GM12872 (cell line): ENCODE results near the gene RAB3IP.

Source experiments
- TF ChIP-seq, protein P1 (sequence below): IDR thresholded peaks from 3 replicates; pipeline ENCODE4 v1.5.1; 2011; ENCODE audit warnings: low read depth, mild to moderate bottlenecking, low read length, moderate library complexity; ENCODE audit not compliant: insufficient read depth

The RAB3IP gene

DNA sequence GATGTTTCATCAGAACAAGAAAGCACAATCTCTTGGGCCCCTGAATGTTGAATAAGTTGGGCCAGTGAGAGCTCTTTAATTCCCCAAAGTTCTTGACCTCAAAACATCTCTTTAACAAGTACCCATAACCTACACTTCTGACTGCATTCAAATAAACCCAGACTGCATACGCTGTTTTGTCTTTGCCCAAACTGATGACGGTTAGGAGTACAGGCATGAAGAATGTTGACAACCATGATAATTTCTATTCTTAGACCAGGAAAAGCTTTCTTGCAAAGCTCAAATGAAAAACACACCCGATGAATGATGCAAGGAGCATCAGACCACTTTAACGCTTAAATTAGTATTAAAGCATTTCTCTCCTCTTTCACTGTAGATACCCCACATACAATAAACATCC lies 11.7 kb upstream of the RAB3IP start:
- TF ChIP-seq, protein P1, sequence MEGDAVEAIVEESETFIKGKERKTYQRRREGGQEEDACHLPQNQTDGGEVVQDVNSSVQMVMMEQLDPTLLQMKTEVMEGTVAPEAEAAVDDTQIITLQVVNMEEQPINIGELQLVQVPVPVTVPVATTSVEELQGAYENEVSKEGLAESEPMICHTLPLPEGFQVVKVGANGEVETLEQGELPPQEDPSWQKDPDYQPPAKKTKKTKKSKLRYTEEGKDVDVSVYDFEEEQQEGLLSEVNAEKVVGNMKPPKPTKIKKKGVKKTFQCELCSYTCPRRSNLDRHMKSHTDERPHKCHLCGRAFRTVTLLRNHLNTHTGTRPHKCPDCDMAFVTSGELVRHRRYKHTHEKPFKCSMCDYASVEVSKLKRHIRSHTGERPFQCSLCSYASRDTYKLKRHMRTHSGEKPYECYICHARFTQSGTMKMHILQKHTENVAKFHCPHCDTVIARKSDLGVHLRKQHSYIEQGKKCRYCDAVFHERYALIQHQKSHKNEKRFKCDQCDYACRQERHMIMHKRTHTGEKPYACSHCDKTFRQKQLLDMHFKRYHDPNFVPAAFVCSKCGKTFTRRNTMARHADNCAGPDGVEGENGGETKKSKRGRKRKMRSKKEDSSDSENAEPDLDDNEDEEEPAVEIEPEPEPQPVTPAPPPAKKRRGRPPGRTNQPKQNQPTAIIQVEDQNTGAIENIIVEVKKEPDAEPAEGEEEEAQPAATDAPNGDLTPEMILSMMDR, result no peak

DNA sequence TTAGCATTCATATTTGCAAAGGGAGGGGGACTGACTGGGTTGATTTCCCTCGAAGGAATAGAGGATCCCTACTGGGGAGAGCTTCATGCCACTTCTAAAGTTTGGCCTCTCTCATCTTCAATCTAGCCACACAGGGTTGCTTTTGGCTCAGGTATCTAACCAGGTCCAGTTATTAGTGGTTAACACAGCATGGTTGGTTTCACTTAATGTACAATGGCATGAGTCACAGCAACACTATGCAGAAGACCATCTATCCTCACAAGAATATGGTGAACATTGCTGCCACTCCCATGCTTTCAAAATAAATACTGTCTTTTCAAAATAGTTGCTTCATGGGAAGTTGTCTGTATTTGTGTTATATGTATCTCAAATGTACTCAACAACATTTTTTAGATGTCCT lies 6.6 kb upstream of the RAB3IP start:
- TF ChIP-seq, protein P1, result no peak

- TF ChIP-seq, protein P1, result no peak
Measured at GRCh38 chr12:69733638-69734037, 5.0 kb upstream of the RAB3IP start.

DNA sequence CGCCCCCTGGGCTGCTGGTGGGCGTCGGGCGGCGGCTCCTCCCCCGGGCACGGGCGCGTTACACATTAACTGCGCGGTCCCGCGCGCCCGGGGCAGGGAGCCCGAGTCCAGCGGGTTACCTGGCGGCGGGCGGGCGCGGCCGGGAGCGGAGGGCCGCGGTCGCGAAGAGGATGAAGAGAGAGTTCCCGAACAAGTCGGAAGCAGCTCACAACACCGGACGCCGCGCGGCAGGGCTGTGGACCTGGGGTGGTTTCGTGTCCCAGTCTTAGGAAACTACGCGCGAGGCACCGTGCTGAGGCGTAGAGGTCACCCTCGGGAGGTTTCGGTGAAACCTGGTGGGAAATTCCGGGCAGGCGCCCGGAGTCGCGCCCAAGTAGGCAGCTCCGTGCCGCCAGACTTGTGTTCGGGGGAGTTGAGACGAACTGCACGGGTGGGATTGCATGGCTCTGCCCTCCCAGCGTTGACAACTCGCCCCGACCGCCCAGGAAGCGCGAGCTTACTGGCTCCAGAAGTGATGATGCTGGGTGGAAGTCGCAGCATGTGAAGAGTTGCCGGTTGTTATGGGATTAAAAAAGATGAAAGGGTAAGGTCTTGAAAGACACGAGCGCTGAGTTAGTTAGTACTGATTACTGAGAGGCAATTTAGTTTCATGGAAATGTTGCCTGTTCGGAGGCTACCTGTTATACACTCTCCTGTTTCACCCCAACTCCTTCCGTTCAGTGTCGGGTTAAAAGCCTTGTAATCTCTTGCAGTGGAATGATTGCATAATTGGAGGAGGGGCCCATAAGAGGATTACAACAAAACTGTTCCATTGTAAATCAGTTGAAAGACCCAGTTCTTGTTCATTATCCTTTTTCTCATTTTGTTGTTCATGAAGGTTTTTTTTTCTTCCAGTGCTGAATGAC lies 879 bp downstream of the RAB3IP start:
- TF ChIP-seq, protein P1, result no peak

GRCh38 chr12:69744109-69744508 lies 5.4 kb downstream of the RAB3IP start:
- TF ChIP-seq, protein P1, result no peak

GRCh38 chr12:69751476-69751875 lies 12.8 kb downstream of the RAB3IP start:
- TF ChIP-seq, protein P1, result no peak

DNA sequence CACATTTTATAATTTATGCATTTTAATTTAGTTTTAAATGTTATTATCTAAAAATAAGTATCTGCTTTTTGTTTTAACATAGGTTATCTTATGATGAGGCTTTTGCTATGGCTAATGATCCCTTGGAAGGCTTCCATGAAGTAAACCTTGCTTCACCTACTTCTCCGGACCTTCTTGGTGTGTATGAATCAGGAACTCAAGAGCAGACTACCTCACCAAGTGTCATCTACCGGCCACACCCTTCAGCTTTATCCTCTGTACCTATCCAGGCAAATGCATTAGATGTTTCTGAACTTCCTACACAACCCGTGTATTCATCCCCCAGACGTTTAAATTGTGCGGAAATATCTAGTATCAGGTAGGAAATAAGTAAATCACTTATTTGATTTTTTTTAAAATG lies 16.6 kb downstream of the RAB3IP start:
- TF ChIP-seq, protein P1, result no peak
